ENCODE measurements around the gene LRRC61. TPM values are rescaled to one million over a fixed set of nuclear protein-coding genes. Genes with fewer than 3 reads are reported as not detected.
A peak's percentile ranks its signal among the peaks of the same experiment; 100 is the strongest.

The LRRC61 gene
- total and polyA plus RNA-seq, 2 of the 13 experiments (the other 11 are each of a cell fraction or from before 2014, with no cell fraction given): 33.0 to 34.8 TPM

GRCh38 chr7:150368884-150369747 lies 46.0 kb downstream of the LRRC61 start (continued):
- TF ChIP-seq REL (CRISPR knock-in tag; conservative IDR thresholded peaks at IDR 0.05) (no peak), PREB (CRISPR knock-in tag; IDR thresholded peaks at IDR 0.05) (no peak), SNRNP70 (IDR thresholded peaks at IDR 0.05; ENCODE audit: low read depth, low read length) (no peak), ZNF749 (CRISPR knock-in tag; IDR thresholded peaks at IDR 0.05; ENCODE audit: borderline replicate concordance) (no peak), ZNF383 (CRISPR knock-in tag; IDR thresholded peaks at IDR 0.05; ENCODE audit: borderline replicate concordance) (no peak), PHF20 (CRISPR knock-in tag; IDR thresholded peaks at IDR 0.05) (peak; percentile 47; the same call in 1 of the 2 replicates), ZNF557 (CRISPR knock-in tag; IDR thresholded peaks at IDR 0.05) (no peak), EED (CRISPR knock-in tag; IDR thresholded peaks at IDR 0.05) (no peak), ZNF547 (CRISPR knock-in tag; IDR thresholded peaks at IDR 0.05) (no peak; the same call in 1 of the 2 replicates), GFI1 (CRISPR knock-in tag; IDR thresholded peaks at IDR 0.05; ENCODE audit: borderline replicate concordance) (no peak), HOMEZ (CRISPR knock-in tag; IDR thresholded peaks at IDR 0.05; ENCODE audit: low read depth) (no peak), YEATS2 (CRISPR knock-in tag; IDR thresholded peaks at IDR 0.05; ENCODE audit: borderline replicate concordance) (peak; percentile 10; the same call in 1 of the 2 replicates), PCBP2 (optimal IDR thresholded peaks at IDR 0.05; ENCODE audit: low read depth, low read length, poor library complexity, severe bottlenecking) (no peak), NR1H2 (CRISPR knock-in tag; IDR thresholded peaks at IDR 0.05; ENCODE audit: borderline replicate concordance, low read depth) (no peak), MNT (IDR thresholded peaks at IDR 0.05) (no peak), ZBTB42 (CRISPR knock-in tag; IDR thresholded peaks at IDR 0.05) (no peak), ZNF770 (CRISPR knock-in tag; IDR thresholded peaks at IDR 0.05) (no peak), KDM5A (IDR thresholded peaks at IDR 0.05; ENCODE audit: borderline replicate concordance, low read length) (no peak; the same call in none of the 2 replicates)
- TF ChIP-seq, protein P1, sequence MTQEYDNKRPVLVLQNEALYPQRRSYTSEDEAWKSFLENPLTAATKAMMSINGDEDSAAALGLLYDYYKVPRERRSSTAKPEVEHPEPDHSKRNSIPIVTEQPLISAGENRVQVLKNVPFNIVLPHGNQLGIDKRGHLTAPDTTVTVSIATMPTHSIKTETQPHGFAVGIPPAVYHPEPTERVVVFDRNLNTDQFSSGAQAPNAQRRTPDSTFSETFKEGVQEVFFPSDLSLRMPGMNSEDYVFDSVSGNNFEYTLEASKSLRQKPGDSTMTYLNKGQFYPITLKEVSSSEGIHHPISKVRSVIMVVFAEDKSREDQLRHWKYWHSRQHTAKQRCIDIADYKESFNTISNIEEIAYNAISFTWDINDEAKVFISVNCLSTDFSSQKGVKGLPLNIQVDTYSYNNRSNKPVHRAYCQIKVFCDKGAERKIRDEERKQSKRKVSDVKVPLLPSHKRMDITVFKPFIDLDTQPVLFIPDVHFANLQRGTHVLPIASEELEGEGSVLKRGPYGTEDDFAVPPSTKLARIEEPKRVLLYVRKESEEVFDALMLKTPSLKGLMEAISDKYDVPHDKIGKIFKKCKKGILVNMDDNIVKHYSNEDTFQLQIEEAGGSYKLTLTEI (CRISPR knock-in tag; conservative IDR thresholded peaks at IDR 0.05): no peak

Data from HepG2 (cell line).